NB4 (cell line): Measurements from ENCODE around the gene SYNGR1.

ENCODE experiments used
- CTCF ChIP-seq: IDR thresholded peaks from one replicate; pipeline ENCODE4 v1.5.1; 2012; ENCODE audit warnings: low read depth, low read length
- POLR2A ChIP-seq: IDR thresholded peaks from 2 replicates; pipeline ENCODE4 v1.6.1; 2011; ENCODE audit warnings: mild to moderate bottlenecking; ENCODE audit not compliant: insufficient read length; ENCODE audit errors: extremely low read depth
- TF ChIP-seq, protein P1 (sequence below): IDR thresholded peaks from 2 replicates; pipeline ENCODE4 v1.6.1; 2011; ENCODE audit warnings: low read depth, low read length

- TF ChIP-seq CTCF, result no peak
- no peak for TF ChIP-seq POLR2A
- TF ChIP-seq, protein P1, sequence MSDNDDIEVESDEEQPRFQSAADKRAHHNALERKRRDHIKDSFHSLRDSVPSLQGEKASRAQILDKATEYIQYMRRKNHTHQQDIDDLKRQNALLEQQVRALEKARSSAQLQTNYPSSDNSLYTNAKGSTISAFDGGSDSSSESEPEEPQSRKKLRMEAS, result no peak
Observed at GRCh38 chr22:39422721-39423120, 72.9 kb downstream of the SYNGR1 start.
